GM19452 (cell line): ENCODE measurements around the gene UNC5B.

Source experiments
- ATAC-seq: cut with Tn5 transposase; IDR thresholded peaks from one replicate; pipeline ENCODE4 v1.9.1; 2021; ENCODE audit not compliant: unreplicated experiment

The UNC5B gene

DNA sequence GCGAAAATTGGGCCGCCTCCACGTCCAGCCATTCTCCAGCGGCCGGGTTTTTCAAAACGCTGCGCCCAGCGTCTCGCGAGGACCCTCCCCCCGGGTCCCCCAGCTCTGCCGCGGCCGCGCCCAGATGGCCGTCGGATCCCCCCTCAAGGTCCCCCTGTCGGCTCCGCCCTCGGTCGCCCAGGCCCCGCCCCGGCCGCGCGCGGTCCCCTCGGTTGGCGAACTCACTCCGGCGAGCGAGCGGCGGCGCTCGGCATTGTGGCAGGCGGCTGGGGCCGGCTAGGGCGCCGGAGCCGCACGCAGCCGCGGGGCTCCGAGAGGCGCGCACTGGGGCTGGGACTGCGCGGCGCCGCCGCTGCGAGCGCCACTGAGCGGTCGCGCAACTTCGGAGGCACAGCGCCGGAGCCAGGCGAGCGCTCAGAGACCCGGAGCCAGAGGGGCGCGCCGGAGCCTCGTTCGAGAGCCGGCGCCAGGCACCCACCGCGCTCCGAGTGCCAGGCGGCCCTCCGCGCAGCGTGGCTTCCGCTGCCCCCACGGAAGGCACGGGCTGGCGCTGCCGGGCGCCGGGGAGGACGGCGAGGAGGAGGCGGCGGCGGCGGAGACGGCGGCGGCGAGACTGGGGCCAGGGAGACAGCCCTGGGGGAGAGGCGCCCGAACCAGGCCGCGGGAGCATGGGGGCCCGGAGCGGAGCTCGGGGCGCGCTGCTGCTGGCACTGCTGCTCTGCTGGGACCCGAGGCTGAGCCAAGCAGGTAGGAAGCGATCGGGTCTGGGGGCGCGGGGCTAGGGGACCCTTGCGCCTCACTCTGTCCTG is at the start of gene UNC5B:
UNC5B (plus strand) TSS at position 253 of the 809 bp plus-strand sequence; CDS start at position 669, 416 bp downstream.
- ATAC-seq: no peak

- no peak for ATAC-seq
Measured at GRCh38 chr10:71173466-71173865, 38.9 kb upstream of the UNC5B start.

- no peak for ATAC-seq
Measured at GRCh38 chr10:71176661-71177060, 35.7 kb upstream of the UNC5B start.

DNA sequence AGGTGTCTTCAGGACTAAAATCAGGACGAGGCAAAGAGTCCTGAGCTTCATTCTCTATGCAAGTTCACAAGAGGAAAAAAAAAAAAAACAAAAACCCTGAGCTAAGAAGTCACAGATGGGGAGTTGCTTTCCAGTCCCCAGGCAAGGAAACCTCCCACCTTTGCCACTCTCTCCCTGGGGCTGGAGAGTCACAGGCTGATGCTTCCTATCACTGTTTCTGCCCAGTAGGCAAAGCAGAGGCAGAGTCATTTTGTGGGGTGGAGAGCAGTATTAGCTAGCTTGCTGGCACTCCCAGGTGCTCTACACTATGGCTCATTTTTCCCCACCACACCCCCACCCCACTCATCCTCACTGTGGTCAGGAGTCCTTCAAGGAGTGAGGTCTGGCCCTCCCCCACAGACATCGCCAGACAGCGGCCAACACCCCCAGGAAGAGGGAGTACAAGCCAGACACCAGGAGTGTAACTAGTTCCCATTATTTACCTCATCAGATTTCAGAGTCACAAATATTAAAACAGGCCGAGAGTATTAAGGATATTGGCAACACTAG is 34.6 kb upstream of the UNC5B start:
- ATAC-seq: no peak

DNA sequence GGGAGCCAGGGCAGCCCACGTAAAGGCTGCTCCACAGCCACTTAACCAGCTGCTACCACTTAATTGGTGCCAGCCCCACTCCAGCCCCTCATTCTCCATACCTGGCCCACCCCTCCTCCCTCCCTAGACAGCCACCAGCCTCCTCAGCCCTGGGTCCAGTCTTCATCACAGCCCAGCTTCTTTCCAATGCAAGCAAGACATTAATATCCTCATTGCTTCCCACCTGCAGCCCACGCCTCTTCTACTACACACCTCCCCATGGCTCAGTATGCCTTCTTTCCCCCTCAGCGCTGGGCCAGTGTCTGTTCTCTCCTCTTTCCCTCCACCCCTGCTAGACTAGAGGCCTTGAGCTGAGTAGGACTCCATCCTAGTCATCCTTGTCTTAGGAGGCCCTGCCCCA is 33.5 kb upstream of the UNC5B start:
- ATAC-seq: no peak

DNA sequence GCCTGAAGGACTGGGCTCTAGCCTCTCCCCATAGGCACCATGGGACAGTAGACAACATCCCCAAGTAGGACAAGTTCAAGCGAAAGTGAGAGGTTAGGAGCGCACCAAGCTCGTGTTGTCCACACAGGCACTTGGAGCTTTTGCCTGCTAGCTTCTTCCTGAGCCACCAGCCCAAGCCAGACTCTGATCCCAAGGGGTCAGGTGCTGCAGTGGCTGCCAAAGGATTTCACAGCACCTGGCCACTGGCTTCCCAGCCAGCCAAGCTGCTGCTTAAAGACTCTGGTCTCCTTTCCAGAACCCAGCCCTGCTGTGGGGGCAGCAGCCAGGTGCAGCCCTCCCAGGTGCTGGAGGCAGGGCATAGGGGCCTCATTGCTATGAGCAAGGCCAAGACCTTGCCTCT is 33.0 kb upstream of the UNC5B start:
- no peak for ATAC-seq

DNA sequence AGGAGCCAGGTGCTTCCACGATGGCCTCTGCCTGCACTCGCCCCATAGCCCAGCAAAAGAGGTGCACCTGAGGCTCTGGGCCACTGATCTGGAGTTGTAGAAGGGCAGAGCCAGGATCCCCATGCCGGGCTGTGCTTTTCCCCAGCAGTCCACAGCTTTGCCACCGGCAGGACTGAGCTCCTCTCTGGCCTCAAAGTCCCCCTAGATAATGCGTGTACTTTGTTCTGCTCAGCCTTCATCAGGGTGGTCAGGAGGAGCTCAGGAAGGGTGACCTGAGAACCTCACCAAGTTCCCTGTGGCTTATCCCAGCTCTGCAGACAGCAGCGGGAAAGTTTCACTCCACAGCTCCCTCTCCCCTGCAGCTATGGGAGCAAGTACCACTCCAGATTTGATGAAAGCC is 27.9 kb upstream of the UNC5B start:
- no peak for ATAC-seq

DNA sequence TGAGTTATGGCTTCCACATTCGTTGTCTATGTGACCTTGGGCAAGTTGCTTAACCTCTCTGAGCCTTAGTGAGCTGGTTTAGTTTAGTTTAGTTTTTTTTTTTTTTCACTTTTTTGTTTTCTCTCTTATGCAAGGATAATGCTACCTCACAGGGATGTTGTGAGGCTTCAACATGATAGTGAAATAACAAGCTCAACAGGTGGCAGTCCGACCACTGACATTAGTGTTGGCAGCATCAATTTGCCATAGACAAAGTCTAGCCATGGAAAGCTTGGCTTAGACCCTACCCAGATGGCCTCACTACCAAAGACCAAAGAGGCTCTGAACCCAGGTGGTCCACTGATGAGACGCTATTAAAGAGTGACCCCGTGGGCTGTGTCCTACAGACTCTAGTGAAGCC is 27.2 kb upstream of the UNC5B start:
- no peak for ATAC-seq

DNA sequence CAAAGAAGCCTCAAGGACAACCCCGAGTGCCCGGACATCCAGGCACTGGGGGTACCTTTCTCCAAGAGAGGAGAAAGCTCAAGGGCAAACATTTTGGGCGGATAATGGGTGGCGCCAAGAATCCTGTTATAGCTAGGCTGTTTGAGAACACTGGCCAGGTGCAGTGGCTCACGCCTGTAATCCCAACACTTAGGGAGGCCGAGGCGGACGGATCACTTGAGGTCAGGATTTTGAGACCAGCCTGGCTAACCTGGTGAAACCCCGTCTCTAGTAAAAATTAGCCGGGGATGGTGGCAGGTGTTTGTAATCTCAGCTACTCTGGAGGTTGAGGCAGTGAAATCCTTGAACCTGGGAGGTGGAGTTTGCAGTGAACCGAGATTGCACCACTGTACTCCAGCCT is 25.2 kb upstream of the UNC5B start:
- no peak for ATAC-seq

GRCh38 chr10:71187600-71187999 is 24.8 kb upstream of the UNC5B start:
- ATAC-seq: no peak

- no peak for ATAC-seq
Measured at GRCh38 chr10:71188201-71188600, 24.2 kb upstream of the UNC5B start.

DNA sequence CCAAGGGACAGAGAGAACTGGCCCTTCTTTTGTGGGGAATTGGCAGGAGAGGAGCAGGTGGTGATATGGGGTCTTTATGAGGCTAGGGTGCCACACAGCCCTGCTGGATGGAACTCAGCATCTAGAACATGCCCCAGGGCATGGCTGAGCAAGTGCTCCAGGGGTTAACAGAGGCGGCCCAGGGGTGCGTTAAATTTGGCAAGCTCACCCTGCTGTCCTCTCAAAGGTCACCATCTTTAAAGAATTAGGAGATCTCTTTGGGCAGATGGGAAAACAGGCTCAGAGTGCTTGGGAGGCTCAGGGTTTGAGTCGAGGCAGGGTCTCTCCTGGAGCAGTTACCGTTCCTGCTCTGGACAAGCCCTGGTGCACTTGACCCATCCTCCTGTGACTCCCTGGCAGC is 21.4 kb upstream of the UNC5B start:
- no peak for ATAC-seq

DNA sequence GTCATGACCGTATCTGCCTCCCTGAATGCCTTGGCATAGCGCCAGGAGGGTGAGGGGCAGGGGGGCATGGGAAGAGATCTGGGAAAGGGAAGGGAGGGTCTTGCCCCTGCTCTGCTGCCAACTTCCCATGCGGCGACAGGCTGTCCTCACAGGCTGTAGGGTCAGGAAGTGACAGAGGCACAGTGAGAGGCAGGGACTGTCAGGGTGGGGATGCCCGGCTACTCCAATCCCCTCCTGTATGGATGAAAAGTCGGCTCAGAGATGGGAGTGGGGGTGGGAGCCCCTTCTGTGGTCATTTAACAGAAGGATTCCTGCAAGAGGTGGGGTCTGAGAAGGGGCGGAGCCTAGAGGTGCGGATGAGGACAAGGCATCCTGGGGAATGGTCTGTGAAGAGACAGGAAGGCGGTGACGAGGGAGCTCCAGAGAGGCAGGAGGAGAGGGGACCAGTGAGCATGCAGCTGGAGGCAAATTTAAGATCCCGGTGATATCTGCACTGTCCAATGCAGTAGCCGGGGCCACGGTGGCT is 20.8 kb upstream of the UNC5B start:
- no peak for ATAC-seq

- no peak for ATAC-seq
Measured at GRCh38 chr10:71193516-71193915, 18.9 kb upstream of the UNC5B start.

DNA sequence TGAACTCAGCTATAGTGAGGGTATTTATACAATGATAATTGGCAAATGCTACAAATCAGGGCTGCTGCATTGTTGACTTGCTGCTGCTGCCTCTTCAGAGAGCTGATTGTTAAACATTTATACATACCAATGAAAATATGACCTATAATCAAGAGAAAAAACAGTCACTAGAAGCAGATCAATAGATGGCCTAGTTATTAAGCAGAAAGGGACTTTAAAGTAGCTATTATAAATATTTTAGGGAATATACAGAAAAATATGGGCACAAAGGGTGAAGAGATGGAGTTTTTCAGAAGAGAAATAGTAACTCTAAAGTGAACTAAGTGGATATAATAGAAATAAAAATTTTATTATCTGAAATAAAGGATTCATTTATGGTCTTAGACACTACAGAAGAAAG is 14.4 kb upstream of the UNC5B start:
- no peak for ATAC-seq

DNA sequence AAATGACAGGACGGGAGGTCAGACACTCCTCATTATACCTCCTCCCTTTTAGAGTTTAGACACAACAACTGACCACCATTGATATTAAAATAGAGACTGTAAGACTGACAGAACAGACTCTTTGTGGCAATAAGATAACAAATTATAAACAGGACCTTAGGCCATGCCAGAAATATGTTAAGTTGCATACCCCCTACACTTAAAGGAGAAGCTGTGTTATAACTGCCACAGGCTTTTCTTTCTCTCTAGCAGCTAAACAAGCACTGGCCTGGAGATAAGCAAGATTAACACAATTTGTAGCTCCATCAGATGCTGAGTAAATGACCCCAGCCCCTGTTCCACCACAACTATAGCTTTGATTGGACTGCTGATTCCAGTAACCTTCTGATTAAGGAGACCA is 10.5 kb upstream of the UNC5B start:
- no peak for ATAC-seq

DNA sequence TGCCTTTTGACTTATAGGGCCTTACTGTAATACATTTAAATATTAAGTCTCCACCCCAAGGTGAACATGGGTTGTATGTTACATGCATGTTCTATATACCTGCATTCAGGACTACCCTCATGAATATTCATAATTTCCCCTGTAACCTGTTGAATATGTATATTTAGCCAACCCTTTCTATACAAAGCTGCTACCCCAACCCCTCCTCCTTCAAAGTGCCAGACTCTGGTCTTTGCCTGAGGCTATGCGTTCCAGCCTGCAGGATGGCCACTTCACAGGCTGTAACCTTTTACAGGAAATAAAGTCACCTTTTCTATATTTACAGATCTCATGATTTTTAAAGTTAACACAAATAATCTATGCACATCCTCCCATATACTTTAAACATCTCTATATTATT is 10.1 kb upstream of the UNC5B start:
- ATAC-seq: no peak

DNA sequence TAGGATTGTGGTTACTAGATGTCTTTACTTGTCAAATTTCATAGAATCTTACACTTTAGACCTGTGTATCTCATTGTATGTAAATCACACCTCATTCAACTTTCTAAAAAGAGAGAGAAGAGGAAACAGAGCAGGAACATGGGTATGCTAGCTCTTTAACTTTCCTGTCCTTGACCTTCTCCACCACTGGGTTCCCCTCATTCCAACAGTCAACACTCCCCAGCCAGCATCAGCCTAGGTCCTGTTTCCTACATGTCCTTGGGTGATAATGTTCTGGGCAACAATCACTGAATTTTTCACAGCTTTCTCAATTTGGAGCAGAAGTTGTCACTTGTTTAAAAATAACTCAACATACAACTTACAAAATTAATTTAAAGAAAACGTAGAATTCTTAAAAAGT is 9.2 kb upstream of the UNC5B start:
- ATAC-seq: no peak

- ATAC-seq: no peak
Measured at GRCh38 chr10:71203716-71204115, 8.7 kb upstream of the UNC5B start.

- ATAC-seq: no peak
Measured at GRCh38 chr10:71204746-71205145, 7.6 kb upstream of the UNC5B start.

GRCh38 chr10:71205468-71205867 is 6.9 kb upstream of the UNC5B start:
- ATAC-seq: no peak

- ATAC-seq: no peak
Measured at GRCh38 chr10:71206911-71207310, 5.5 kb upstream of the UNC5B start.

GRCh38 chr10:71207578-71207977 is 4.8 kb upstream of the UNC5B start:
- no peak for ATAC-seq
